ENCODE results near the gene BRPF1. TPM values are rescaled to one million over a fixed set of nuclear protein-coding genes. Genes with fewer than 3 reads are reported as not detected.

Gene BRPF1, protein sequence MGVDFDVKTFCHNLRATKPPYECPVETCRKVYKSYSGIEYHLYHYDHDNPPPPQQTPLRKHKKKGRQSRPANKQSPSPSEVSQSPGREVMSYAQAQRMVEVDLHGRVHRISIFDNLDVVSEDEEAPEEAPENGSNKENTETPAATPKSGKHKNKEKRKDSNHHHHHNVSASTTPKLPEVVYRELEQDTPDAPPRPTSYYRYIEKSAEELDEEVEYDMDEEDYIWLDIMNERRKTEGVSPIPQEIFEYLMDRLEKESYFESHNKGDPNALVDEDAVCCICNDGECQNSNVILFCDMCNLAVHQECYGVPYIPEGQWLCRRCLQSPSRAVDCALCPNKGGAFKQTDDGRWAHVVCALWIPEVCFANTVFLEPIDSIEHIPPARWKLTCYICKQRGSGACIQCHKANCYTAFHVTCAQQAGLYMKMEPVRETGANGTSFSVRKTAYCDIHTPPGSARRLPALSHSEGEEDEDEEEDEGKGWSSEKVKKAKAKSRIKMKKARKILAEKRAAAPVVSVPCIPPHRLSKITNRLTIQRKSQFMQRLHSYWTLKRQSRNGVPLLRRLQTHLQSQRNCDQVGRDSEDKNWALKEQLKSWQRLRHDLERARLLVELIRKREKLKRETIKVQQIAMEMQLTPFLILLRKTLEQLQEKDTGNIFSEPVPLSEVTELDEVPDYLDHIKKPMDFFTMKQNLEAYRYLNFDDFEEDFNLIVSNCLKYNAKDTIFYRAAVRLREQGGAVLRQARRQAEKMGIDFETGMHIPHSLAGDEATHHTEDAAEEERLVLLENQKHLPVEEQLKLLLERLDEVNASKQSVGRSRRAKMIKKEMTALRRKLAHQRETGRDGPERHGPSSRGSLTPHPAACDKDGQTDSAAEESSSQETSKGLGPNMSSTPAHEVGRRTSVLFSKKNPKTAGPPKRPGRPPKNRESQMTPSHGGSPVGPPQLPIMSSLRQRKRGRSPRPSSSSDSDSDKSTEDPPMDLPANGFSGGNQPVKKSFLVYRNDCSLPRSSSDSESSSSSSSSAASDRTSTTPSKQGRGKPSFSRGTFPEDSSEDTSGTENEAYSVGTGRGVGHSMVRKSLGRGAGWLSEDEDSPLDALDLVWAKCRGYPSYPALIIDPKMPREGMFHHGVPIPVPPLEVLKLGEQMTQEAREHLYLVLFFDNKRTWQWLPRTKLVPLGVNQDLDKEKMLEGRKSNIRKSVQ (N-terminal part only)
- total RNA-seq (ENCODE audit: low replicate concordance): 12.1 and 17.5 TPM in 2 replicates

DNA sequence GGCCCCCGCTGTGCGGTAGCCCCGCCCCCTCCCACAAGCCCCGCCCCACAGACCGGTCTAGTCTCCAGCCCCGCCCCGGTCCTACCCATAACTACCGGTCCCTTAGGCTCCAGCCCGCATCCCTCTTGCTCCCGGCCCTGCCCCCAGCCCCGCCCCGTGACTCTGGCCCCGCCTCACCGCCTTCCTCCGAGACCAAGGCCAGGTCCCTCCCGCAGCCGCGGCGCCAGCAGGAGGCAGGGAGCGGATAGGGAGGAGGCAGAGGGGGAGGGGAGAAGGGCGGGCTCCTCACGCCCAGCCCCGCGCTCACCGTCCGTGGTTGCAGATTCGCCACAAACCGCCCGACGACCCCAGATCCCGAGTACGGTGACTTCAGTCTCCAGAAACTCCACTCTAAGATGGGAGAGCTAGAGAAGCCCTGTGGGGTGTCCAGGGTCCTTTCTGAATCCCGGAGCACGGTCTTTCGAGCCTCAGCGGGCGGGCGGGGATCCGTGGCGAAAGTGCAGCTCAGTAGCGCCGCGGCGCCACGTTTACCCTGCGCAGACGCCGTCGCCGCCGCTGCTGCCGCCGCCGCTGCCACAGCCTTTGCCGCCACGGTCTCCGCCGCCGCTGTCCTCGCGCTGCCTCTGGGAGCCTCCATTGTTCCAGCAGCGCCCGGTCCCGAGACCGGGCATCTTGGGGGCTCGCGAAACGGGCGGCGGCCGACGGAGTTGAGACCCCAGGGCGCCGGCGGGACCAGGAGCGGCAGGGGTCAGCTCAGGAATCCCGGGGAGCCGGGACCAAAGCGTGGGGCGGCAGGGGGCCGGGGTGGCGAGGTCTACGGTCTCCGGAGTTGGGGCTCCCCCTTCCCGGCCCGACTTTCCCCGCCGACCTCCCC, at the start of gene BRPF1:
Gene BRPF1 (plus strand): TSS at position 530 of the 874 bp plus-strand sequence. CDS start 2,406 bp downstream, outside the sequence.
- Histone ChIP-seq H3K9ac (peak within 1 kb of the TSS; percentile 97), H3K79me2 (ENCODE audit: low read depth) (peaks cover 30% of the 10 kb centered on the region), H3F3A (ENCODE audit: low read depth) (peaks cover 9% of the 10 kb centered on the region), H2AFZ (replicated peaks) (peak within 1 kb of the TSS; percentile 95), H3K27ac (peak within 1 kb of the TSS; percentile 98), H3K9me3 (ENCODE audit: low read depth) (no peaks in the 10 kb centered on the region), H3K27me3 (no peaks in the 10 kb centered on the region), H3K4me2 (peak within 1 kb of the TSS; percentile 89), H3K36me3 (no peaks in the 10 kb centered on the region), H3K4me1 (peaks cover 7% of the 10 kb centered on the region), H3K4me3 (peak within 1 kb of the TSS; percentile 97), H4K20me1 (ENCODE audit: low read depth) (peaks cover 30% of the 10 kb centered on the region)
- Mint-ChIP-seq H3K27me3 (ENCODE audit: insufficient read depth, low read depth) (peaks cover 5% of the 10 kb centered on the region), H3K4me1 (peaks cover 21% of the 10 kb centered on the region), H3K4me3 (peak within 1 kb of the TSS; percentile 91), H3K9me3 (no peaks in the 10 kb centered on the region), H3K36me3 (peaks cover 16% of the 10 kb centered on the region), H3K27ac (peak within 1 kb of the TSS; percentile 96)
- DNase-seq (ENCODE audit: low spot score): peak; percentile 99
- TF ChIP-seq EZH2phosphoT487 (IDR thresholded peaks at IDR 0.05): no peak
- no peak for TF ChIP-seq EZH2 (IDR thresholded peaks at IDR 0.05)
- TF ChIP-seq, protein P1, sequence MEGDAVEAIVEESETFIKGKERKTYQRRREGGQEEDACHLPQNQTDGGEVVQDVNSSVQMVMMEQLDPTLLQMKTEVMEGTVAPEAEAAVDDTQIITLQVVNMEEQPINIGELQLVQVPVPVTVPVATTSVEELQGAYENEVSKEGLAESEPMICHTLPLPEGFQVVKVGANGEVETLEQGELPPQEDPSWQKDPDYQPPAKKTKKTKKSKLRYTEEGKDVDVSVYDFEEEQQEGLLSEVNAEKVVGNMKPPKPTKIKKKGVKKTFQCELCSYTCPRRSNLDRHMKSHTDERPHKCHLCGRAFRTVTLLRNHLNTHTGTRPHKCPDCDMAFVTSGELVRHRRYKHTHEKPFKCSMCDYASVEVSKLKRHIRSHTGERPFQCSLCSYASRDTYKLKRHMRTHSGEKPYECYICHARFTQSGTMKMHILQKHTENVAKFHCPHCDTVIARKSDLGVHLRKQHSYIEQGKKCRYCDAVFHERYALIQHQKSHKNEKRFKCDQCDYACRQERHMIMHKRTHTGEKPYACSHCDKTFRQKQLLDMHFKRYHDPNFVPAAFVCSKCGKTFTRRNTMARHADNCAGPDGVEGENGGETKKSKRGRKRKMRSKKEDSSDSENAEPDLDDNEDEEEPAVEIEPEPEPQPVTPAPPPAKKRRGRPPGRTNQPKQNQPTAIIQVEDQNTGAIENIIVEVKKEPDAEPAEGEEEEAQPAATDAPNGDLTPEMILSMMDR (IDR thresholded peaks at IDR 0.05): no peak

DNA sequence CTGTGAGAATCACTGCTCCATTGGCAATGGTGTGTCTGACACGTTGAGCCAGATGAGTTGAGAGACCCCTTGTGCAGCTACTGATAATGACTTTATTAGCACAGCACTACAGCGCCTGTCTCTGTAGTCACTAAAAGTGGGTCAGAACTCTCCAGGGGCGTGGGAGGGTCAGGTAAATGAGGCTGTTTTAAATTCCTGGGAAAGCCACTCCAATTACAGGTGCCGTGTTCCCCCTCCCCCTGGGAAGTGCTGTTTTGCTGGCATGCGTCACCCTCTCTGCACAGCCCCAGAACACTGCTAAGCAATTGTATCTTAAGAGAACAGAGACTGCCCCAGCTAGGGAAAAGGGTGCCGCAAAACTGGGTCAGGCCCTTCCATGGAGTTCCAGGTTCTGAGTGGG, 49.4 kb upstream of the BRPF1 start:
- Histone ChIP-seq H3K4me3 (no peak overlapping the region), H3K4me1 (no peaks in the 10 kb centered on the region), H3K36me3 (no peaks in the 10 kb centered on the region), H3K9ac (no peak overlapping the region), H3K79me2 (ENCODE audit: low read depth) (no peaks in the 10 kb centered on the region), H2AFZ (replicated peaks) (no peak overlapping the region), H3K4me2 (no peak overlapping the region), H3F3A (ENCODE audit: low read depth) (no peaks in the 10 kb centered on the region), H3K27me3 (no peaks in the 10 kb centered on the region), H3K9me3 (ENCODE audit: low read depth) (no peaks in the 10 kb centered on the region), H4K20me1 (ENCODE audit: low read depth) (no peaks in the 10 kb centered on the region), H3K27ac (no peak overlapping the region)
- H3K27ac Mint-ChIP-seq: no peak overlapping the region
- peaks cover 2% of the 10 kb centered on the region for H3K27me3 Mint-ChIP-seq (ENCODE audit: insufficient read depth, low read depth)
- no peaks in the 10 kb centered on the region for H3K9me3 Mint-ChIP-seq
- TF ChIP-seq EZH2phosphoT487 (IDR thresholded peaks at IDR 0.05) (no peak), EZH2 (IDR thresholded peaks at IDR 0.05) (no peak)
- TF ChIP-seq, protein P1 (IDR thresholded peaks at IDR 0.05): no peak
- H3K36me3 Mint-ChIP-seq: peaks cover 20% of the 10 kb centered on the region
- no peak for DNase-seq (ENCODE audit: low spot score)
- H3K4me3 Mint-ChIP-seq: no peak overlapping the region
- no peaks in the 10 kb centered on the region for H3K4me1 Mint-ChIP-seq

GRCh38 chr3:9683426-9683825, 48.1 kb upstream of the BRPF1 start:
- Histone ChIP-seq H2AFZ (replicated peaks) (no peak overlapping the region), H3K4me3 (no peak overlapping the region), H3K27ac (no peak overlapping the region), H3K27me3 (no peaks in the 10 kb centered on the region), H3F3A (ENCODE audit: low read depth) (no peaks in the 10 kb centered on the region), H3K4me1 (no peaks in the 10 kb centered on the region), H4K20me1 (ENCODE audit: low read depth) (no peaks in the 10 kb centered on the region), H3K36me3 (no peaks in the 10 kb centered on the region), H3K9ac (no peak overlapping the region), H3K79me2 (ENCODE audit: low read depth) (no peaks in the 10 kb centered on the region), H3K9me3 (ENCODE audit: low read depth) (no peaks in the 10 kb centered on the region), H3K4me2 (no peak overlapping the region)
- Mint-ChIP-seq H3K27me3 (ENCODE audit: insufficient read depth, low read depth) (peaks cover 2% of the 10 kb centered on the region), H3K27ac (no peak overlapping the region), H3K4me3 (no peak overlapping the region), H3K9me3 (no peaks in the 10 kb centered on the region), H3K36me3 (peaks cover 20% of the 10 kb centered on the region), H3K4me1 (no peaks in the 10 kb centered on the region)
- no peak for DNase-seq (ENCODE audit: low spot score)
- TF ChIP-seq, protein P1 (IDR thresholded peaks at IDR 0.05): no peak
- TF ChIP-seq EZH2 (IDR thresholded peaks at IDR 0.05) (no peak), EZH2phosphoT487 (IDR thresholded peaks at IDR 0.05) (no peak)
